Mesenchymal stem cell (in vitro differentiated cells and primary cell): ENCODE results near the gene ICA1.
"Not testable (repeated sequence)": the region's sequence is repeated elsewhere in the genome, so short reads cannot be mapped to it uniquely, and the experiment has no call there.

Experiments
- DNase-seq: peaks from one replicate; pipeline ENCODE4 v3.0.0-alpha.2; 2013
- H2AFZ ChIP-seq: one replicate; pipeline ENCODE4 v1.6.1; 2013; ENCODE audit warnings: low read depth, mild to moderate bottlenecking, control low read depth, inconsistent platforms, low read length, moderate library complexity
- H2AK5ac ChIP-seq: 2 replicates; pipeline ENCODE4 v1.6.1; 2013; ENCODE audit warnings: low read length, moderate library complexity, mild to moderate bottlenecking, inconsistent platforms; ENCODE audit not compliant: severe bottlenecking
- H2BK120ac ChIP-seq: one replicate; pipeline ENCODE4 v1.6.1; 2013; ENCODE audit warnings: low read depth, mild to moderate bottlenecking, inconsistent platforms, low read length, moderate library complexity
- H2BK12ac ChIP-seq, 2 experiments: one replicate each; pipeline ENCODE4 v1.6.1; 2013; ENCODE audit warnings: inconsistent platforms in 2 of 2, low read length in 2 of 2, mild to moderate bottlenecking in 2 of 2, moderate library complexity in 2 of 2, control low read depth in 1 of 2
- H2BK15ac ChIP-seq: one replicate; pipeline ENCODE4 v1.6.1; 2013; ENCODE audit warnings: mild to moderate bottlenecking, low read depth, inconsistent platforms; ENCODE audit not compliant: poor library complexity, severe bottlenecking
- H2BK5ac ChIP-seq: 2 replicates; pipeline ENCODE4 v1.6.1; 2013; ENCODE audit warnings: low read depth, mild to moderate bottlenecking, low read length, control low read depth, inconsistent platforms; ENCODE audit not compliant: poor library complexity, severe bottlenecking
- H3K14ac ChIP-seq, 2 experiments: one replicate each; pipeline ENCODE4 v1.6.1; 2013; ENCODE audit warnings: inconsistent platforms in 2 of 2, low read length in 2 of 2, control low read depth in 1 of 2, mild to moderate bottlenecking in 1 of 2, moderate library complexity in 1 of 2
- H3K18ac ChIP-seq, 2 experiments: one replicate each; pipeline ENCODE4 v1.6.1; 2013; ENCODE audit warnings: inconsistent platforms in 2 of 2, low read length in 2 of 2, control low read depth in 1 of 2, low read depth in 1 of 2, mild to moderate bottlenecking in 1 of 2
- H3K23ac ChIP-seq, 2 experiments: one replicate each; pipeline ENCODE4 v1.6.1; 2013; ENCODE audit warnings: inconsistent platforms in 2 of 2, low read length in 2 of 2, mild to moderate bottlenecking in 2 of 2, moderate library complexity in 2 of 2, control low read depth in 1 of 2
- H3K27ac ChIP-seq: 2 replicates; pipeline ENCODE4 v1.5.1; 2013; ENCODE audit warnings: mild to moderate bottlenecking, moderate library complexity, low read length, control low read depth, inconsistent platforms; ENCODE audit not compliant: poor library complexity, severe bottlenecking
- H3K27me3 ChIP-seq, 2 experiments: 2 replicates each; pipeline versions ENCODE4 v1.6.1 to v1.7.0; 2013; ENCODE audit warnings: low read length in 2 of 2, mild to moderate bottlenecking in 2 of 2, moderate library complexity in 2 of 2, control low read depth in 1 of 2, inconsistent platforms in 1 of 2; ENCODE audit not compliant: control insufficient read depth in 1 of 2, insufficient read depth in 1 of 2
- H3K36me3 ChIP-seq, 2 experiments: 2 replicates each; pipeline versions ENCODE4 v1.6.1 to v1.7.0; 2013; ENCODE audit warnings: low read length in 2 of 2, control low read depth in 1 of 2, inconsistent platforms in 1 of 2, low read depth in 1 of 2, mild to moderate bottlenecking in 1 of 2; ENCODE audit not compliant: insufficient read depth in 2 of 2, control insufficient read depth in 1 of 2
- H3K4ac ChIP-seq, 2 experiments: one replicate each; pipeline ENCODE4 v1.6.1; 2013; ENCODE audit warnings: inconsistent platforms in 2 of 2, low read length in 2 of 2, mild to moderate bottlenecking in 2 of 2, moderate library complexity in 2 of 2, control low read depth in 1 of 2, low read depth in 1 of 2
- H3K4me1 ChIP-seq: 2 replicates; pipeline ENCODE4 v1.6.1; 2013; ENCODE audit warnings: low read depth, low read length, control low read depth; ENCODE audit not compliant: control insufficient read depth, insufficient read depth
- H3K4me2 ChIP-seq: 2 replicates; pipeline ENCODE4 v1.6.1; 2013; ENCODE audit warnings: low read length, mild to moderate bottlenecking, inconsistent platforms; ENCODE audit not compliant: poor library complexity, severe bottlenecking
- H3K4me3 ChIP-seq, 2 experiments: 2 replicates each; pipeline versions ENCODE4 v1.5.1 to v1.7.0; 2013; ENCODE audit warnings: low read length in 2 of 2, mild to moderate bottlenecking in 2 of 2, control low read depth in 1 of 2, low read depth in 1 of 2; ENCODE audit not compliant: insufficient read depth in 1 of 2
- H3K79me1 ChIP-seq: replicated peaks from 2 replicates; pipeline ENCODE4 v1.6.1; 2013; ENCODE audit warnings: mild to moderate bottlenecking, control low read depth, low read length, inconsistent platforms; ENCODE audit not compliant: poor library complexity, severe bottlenecking
- H3K9ac ChIP-seq: 2 replicates; pipeline ENCODE4 v1.7.0; 2013; ENCODE audit warnings: mild to moderate bottlenecking, low read length, moderate library complexity
- H3K9me3 ChIP-seq: 2 replicates; pipeline ENCODE4 v1.7.0; 2013; ENCODE audit warnings: mild to moderate bottlenecking, low read length; ENCODE audit not compliant: control insufficient read depth
- H4K8ac ChIP-seq: one replicate; pipeline ENCODE4 v1.6.1; 2013; ENCODE audit warnings: inconsistent platforms, mild to moderate bottlenecking, low read length, moderate library complexity
- H4K91ac ChIP-seq: one replicate; pipeline ENCODE4 v1.6.1; 2013; ENCODE audit warnings: mild to moderate bottlenecking, low read length, inconsistent platforms
- whole genome bisulfite sequencing: methylation state at CpG from one replicate; pipeline ENCODE4 v1.1.7; 2013; ENCODE audit warnings: mixed read lengths; 5-methylcytosine and 5-hydroxymethylcytosine counted together

The ICA1 gene

GRCh38 chr7:8303904-8304528, 42.0 kb upstream of the ICA1 start:
- Histone ChIP-seq H3K4ac (no peak overlapping the region), H3K27me3 (no peaks in the 10 kb centered on the region), H3K9ac (no peak overlapping the region), H2BK12ac (no peak overlapping the region), H2BK120ac (no peak overlapping the region), H3K9me3 (no peaks in the 10 kb centered on the region), H2BK15ac (no peak overlapping the region), H3K4me1 (no peaks in the 10 kb centered on the region), H2AFZ (no peak overlapping the region), H3K18ac (no peak overlapping the region), H4K8ac (no peak overlapping the region), H3K36me3 (no peaks in the 10 kb centered on the region), H3K14ac (no peak overlapping the region), H3K4me2 (no peak overlapping the region), H3K79me1 (no peaks in the 10 kb centered on the region), H3K4me3 (no peak overlapping the region), H2AK5ac (no peak overlapping the region), H3K27ac (no peak overlapping the region), H3K23ac (no peak overlapping the region), H4K91ac (no peak overlapping the region), H2BK5ac (no peak overlapping the region)
- no peak for DNase-seq
- 85% methylated on average over 5 of the region's 16 CpGs for WGBS

- not testable (repeated sequence) for H3K4ac ChIP-seq, DNase-seq
Measured at GRCh38 chr7:8297023-8297422, 35.1 kb upstream of the ICA1 start.

GRCh38 chr7:8296362-8296659, 34.3 kb upstream of the ICA1 start:
- no peak for DNase-seq
- Histone ChIP-seq H3K36me3 (no peaks in the 10 kb centered on the region), H2BK5ac (no peak overlapping the region), H4K8ac (no peak overlapping the region), H3K27me3 (no peaks in the 10 kb centered on the region), H2BK120ac (no peak overlapping the region), H3K14ac (no peak overlapping the region), H3K18ac (no peak overlapping the region), H3K4me2 (no peak overlapping the region), H3K4ac (no peak overlapping the region), H3K4me3 (no peak overlapping the region), H3K79me1 (no peaks in the 10 kb centered on the region), H2BK15ac (no peak overlapping the region), H2AFZ (no peak overlapping the region), H3K23ac (no peak overlapping the region), H3K27ac (no peak overlapping the region), H2BK12ac (no peak overlapping the region), H2AK5ac (no peak overlapping the region), H3K4me1 (no peaks in the 10 kb centered on the region), H3K9ac (no peak overlapping the region), H3K9me3 (no peaks in the 10 kb centered on the region), H4K91ac (no peak overlapping the region)
- 83% methylated on average over 1 of the region's 1 CpG for WGBS

More at GRCh38 chr7:8297023-8297422, 35.1 kb upstream of the ICA1 start:
- not testable (repeated sequence) for H3K27ac ChIP-seq, H2BK120ac ChIP-seq, H4K91ac ChIP-seq, H2BK5ac ChIP-seq, H3K79me1 ChIP-seq, H2BK15ac ChIP-seq, H3K9me3 ChIP-seq, H2AK5ac ChIP-seq, H3K18ac ChIP-seq, H4K8ac ChIP-seq, H3K4me1 ChIP-seq, H3K4me3 ChIP-seq, H3K14ac ChIP-seq, H2AFZ ChIP-seq, H3K4me2 ChIP-seq, H2BK12ac ChIP-seq, H3K23ac ChIP-seq, H3K36me3 ChIP-seq, H3K9ac ChIP-seq, H3K27me3 ChIP-seq
- 89% methylated on average over 4 of the region's 7 CpGs for WGBS

GRCh38 chr7:8295638-8296361, 33.8 kb upstream of the ICA1 start:
- Histone ChIP-seq H3K36me3 (no peaks in the 10 kb centered on the region), H3K4me3 (no peak overlapping the region), H2AFZ (no peak overlapping the region), H3K4me1 (no peaks in the 10 kb centered on the region), H4K91ac (no peak overlapping the region), H2BK12ac (no peak overlapping the region), H4K8ac (no peak overlapping the region), H3K27me3 (no peaks in the 10 kb centered on the region), H3K27ac (no peak overlapping the region), H3K9me3 (no peaks in the 10 kb centered on the region), H3K4me2 (no peak overlapping the region), H3K9ac (no peak overlapping the region), H3K23ac (no peak overlapping the region), H2AK5ac (no peak overlapping the region), H3K14ac (no peak overlapping the region), H3K79me1 (no peaks in the 10 kb centered on the region), H2BK5ac (no peak overlapping the region), H3K18ac (no peak overlapping the region), H2BK120ac (no peak overlapping the region), H2BK15ac (no peak overlapping the region), H3K4ac (no peak overlapping the region)
- WGBS, result 45% methylated on average over 5 of the region's 6 CpGs
- DNase-seq, result peak; percentile 82
